ENCODE measurements around the gene WIPF2.

DNA sequence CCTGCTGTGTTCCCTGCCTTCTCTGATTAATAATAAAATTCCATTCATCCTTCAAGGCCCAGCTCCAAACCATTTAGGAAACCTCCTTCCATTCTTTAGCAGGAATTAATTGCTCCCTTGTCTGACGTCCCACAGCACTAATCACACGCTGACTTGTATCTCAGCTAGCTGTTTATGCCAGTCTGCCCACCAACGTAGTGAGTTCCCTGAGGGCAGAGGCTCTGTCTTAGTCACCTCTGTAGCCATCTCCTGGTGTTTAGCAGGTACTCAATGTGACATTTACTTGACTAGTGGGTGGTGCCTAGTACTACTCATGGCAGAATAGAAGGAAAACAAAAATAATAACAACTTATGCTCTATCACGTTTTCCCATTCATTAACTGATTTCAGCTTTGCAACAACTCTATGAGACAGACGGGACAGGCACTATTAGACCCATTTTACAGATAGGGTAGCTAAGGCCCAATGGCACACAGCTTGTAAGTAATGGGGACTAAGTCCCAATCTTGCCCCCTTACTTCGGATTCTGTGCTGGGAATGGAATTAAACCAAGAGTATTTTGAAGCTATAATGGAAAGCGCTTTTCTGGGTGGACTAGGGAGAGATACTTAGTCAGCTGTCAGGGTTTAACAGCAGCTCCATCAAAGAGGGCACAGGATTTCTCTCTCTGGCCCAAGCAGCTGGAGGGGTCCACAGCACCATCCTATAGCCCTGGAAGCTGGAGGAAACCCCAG lies 931 bp upstream of the WIPF2 start:
- no peak for TF ChIP-seq EZH2 (IDR thresholded peaks at IDR 0.05)
- TF ChIP-seq POLR2AphosphoS5 (IDR thresholded peaks at IDR 0.05; ENCODE audit: borderline replicate concordance, low read depth, low read length), result no peak
